Retinal pigment epithelial cell (primary cell): ENCODE data around the gene LENG8.
A peak's percentile ranks its signal among the peaks of the same experiment; 100 is the strongest.

ENCODE experiments used
- DNase-seq: peaks from one replicate; pipeline ENCODE4 v3.0.0-alpha.2; 2010; ENCODE audit warnings: low read depth
- H3K4me3 ChIP-seq: 2 replicates; pipeline ENCODE4 v1.5.1; 2011; ENCODE audit warnings: mild to moderate bottlenecking, low read length, control low read depth, moderate library complexity
- TF ChIP-seq, protein P1 (sequence below): conservative IDR thresholded peaks from 2 replicates; pipeline ENCODE4 v1.5.1; 2011; ENCODE audit warnings: low read depth, low read length, control low read depth, inconsistent platforms

Gene LENG8

DNA sequence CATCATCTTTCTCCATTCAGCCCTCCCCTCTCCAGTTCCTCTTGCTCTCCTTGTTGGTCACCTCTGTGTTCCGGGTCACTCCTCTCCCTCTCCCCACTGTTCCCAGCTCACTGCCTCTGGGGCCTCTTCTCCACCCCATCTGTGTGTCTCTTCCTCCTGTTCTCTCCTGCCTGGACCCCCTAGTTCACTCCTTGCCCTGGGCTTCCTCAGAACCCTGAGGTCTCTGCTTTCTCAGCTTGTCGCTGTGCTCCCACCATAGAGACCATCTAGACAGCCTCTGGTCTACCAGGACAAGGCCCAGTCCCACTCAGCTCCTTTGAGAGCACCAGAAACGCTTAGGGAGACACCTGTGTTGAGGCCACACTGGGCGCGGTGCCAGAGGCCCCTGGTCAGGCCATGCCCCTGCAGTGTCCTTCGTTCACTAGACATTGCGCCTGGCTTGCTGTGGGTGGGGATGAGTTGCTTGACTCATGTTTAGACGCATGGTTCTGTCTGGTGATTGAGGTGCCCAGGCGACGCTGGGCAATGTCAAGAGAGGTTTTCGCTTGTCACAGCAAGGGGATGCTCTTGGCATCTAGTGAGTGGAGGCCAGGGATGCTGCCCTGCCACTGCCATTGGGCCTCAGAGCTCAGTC lies 9.8 kb downstream of the LENG8 start:
- DNase-seq, result no peak
- H3K4me3 ChIP-seq, result no peak overlapping the region
- TF ChIP-seq, protein P1, sequence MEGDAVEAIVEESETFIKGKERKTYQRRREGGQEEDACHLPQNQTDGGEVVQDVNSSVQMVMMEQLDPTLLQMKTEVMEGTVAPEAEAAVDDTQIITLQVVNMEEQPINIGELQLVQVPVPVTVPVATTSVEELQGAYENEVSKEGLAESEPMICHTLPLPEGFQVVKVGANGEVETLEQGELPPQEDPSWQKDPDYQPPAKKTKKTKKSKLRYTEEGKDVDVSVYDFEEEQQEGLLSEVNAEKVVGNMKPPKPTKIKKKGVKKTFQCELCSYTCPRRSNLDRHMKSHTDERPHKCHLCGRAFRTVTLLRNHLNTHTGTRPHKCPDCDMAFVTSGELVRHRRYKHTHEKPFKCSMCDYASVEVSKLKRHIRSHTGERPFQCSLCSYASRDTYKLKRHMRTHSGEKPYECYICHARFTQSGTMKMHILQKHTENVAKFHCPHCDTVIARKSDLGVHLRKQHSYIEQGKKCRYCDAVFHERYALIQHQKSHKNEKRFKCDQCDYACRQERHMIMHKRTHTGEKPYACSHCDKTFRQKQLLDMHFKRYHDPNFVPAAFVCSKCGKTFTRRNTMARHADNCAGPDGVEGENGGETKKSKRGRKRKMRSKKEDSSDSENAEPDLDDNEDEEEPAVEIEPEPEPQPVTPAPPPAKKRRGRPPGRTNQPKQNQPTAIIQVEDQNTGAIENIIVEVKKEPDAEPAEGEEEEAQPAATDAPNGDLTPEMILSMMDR, result no peak

DNA sequence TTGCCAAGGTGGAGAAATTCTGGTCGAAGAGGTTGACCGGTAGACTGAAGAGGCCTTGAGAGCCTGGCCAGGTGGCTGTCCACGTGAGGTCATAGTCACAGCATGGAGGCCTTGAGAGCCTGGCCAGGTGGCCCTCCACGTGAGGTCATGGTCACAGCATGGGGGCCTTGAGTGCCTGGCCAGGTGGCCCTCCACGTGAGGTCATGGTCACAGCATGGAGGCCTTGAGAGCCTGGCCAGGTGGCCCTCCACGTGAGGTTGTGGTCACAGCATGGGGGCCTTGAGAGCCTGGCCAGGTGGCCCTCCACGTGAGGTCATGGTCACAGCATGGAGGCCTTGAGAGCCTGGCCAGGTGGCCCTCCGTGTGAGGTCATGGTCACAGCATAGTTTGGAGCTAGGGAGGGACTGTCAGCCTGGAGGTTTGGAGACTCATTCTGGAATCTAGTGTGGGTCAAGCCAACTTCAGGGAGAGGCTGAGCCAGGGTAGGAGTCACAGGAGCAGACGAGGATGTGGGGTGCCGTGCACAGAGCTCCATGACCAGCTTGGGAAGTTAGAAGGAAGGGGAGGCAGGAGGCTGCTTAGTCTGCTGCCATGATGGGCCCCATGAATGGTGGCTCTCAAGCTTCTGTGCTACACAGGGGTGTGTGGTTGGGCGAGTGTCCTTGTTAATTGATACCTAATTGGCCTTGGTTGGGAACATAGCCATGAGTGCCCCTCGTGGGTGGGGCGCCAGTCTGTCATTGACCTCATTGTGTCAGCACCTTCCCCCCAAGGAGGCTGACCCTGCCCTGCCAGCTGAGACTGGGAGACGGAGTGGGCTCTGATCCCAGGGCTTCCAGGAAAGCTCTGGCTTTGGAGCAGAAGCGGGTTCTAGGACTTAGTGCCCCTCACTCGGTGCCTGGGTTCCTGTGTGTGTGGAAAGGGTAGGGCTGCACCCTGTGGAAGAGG lies 10.6 kb downstream of the LENG8 start:
- DNase-seq, result no peak
- TF ChIP-seq, protein P1, result no peak
- no peak overlapping the region for H3K4me3 ChIP-seq

DNA sequence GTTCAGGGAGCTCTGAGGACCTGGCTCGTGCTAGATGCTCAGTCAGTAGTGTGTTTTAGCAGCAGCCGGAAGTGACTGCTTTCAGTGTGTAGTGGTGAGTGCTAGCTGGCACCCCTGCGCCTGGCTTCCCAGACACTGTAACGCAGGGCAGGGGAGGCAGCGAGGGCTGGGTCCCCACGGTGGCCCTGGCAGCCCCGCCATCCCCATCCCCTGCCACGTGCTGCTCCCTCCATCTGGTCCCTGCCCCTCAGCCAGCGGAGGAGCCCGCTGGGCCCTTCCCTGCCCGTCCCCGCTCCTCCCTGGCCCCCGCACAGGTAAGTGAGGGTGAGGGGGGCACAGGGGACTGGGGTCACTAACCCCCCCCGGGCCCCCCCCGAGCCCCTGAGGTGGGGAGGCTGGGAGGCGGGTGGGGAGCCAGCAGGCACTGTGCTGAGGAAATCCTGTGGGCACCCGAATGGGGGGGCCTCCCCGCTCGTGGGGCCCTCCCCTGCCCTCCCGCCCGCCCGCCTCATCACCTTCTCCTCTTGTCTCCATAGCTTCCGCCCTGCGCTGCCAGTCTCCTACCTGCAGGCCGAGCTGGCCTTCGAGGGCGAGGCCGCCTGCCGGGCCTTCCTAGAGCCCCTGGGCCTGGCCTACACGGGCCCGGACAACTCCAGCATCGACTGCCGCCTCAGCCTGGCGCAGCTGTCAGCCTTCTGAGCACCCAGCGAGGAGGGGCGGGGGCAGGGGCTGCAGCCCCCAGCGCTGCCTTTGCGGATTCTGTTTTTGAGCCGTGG lies 11.4 kb downstream of the LENG8 start:
- TF ChIP-seq, protein P1, result no peak
- DNase-seq, result no peak
- H3K4me3 ChIP-seq, result no peak overlapping the region

DNA sequence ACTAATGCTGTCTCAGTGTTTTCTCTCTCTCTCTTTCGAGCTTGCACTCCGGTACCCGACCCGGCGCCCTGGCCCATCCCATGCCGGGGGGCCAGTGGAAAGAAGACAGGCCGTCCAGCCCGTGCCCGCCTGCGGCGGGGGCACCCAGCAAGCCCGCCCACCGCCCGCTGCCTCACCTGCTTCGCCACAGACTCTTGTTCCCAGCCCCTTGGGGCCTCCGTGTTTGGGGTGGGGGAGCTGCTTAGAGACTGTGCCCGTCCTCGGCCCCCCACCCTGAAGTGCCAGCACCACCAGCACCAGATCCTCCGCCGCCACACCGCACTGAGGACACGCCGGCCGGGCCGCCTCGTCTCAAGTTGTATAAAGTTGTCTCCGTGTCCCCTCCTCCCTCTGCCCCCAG lies 12.2 kb downstream of the LENG8 start:
- TF ChIP-seq, protein P1, result no peak
- DNase-seq, result no peak
- no peak overlapping the region for H3K4me3 ChIP-seq

DNA sequence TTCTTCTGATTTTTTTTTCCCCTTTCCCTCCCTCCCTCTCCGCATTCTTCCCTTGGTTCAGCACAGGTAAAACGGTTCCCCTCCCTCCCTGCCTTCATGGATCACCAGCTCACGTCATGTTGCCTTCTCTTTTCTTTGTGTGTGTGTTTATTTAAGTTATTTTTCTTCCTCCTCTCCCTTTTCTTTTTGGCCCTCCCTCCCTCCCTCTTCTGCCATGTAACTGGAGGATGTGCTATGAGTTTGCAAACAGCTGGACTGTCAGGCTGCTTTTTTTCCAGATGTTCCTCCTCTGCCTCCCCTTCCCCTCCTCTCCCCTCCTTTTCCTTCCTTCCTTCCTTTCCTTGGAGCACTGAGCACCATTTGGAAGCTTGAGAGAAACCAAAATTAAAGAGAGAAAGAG lies 12.6 kb downstream of the LENG8 start:
- TF ChIP-seq, protein P1, result no peak
- no peak for DNase-seq
- H3K4me3 ChIP-seq, result no peak overlapping the region

DNA sequence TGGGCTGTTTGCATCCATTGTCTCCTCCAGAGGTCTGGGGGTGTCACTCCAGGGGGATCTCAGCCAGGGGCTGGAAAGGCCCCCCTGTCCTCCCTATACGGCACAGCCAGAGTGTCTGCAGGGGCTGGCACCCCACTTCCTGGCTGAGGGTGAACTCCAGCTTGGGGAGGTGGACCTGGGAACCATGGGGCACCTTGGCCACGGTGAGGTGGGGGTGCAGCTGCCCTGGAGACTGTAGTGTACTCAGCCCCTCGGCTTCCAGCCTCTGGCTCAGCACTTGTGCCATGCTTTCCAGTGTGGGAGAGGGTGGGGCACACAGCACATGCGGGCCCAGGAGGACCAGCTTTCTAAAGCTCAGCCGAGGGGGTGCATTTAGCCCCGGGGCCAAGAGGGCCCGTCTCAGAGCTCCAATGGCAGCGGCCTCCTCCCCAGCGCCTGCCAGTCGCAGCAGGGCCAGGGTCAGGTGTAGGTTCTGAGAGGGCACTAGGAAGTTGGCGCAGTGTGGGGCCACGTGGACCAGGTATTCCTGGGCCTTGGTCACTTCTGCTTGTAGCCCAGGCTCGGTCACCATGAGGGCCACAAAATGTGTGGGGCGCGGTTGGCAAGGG lies 13.2 kb downstream of the LENG8 start:
- no peak for DNase-seq
- TF ChIP-seq, protein P1, result no peak
- H3K4me3 ChIP-seq, result peak overlapping the region; percentile 39
